Gastrocnemius medialis (tissue), 4 donors: Measurements from ENCODE around the gene KIRREL1. TPM values are rescaled to one million over a fixed set of nuclear protein-coding genes. Genes with fewer than 3 reads are reported as not detected.

ENCODE experiments used
- ATAC-seq, 2 donors: fragments of 150-250 bp; one replicate each; pipeline ENCODE4 v1.9.1; 2016
- DNase-seq, 2 donors: peaks; one replicate each; pipeline ENCODE4 v3.0.0-alpha.2; 2019
- H3K27ac ChIP-seq, 4 donors: fragments of 200-600 bp; sonication (generic); 1 replicate in 1 of 4; 2 replicates in 3 of 4; pipeline ENCODE4 v1.5.1; 2016 to 2018; ENCODE audit warnings: mild to moderate bottlenecking in 2 of 4, moderate library complexity in 1 of 4
- H3K27me3 ChIP-seq, 3 donors: fragments of 200-600 bp; sonication (generic) in 2 of 3; 1 replicate in 1 of 3; 2 replicates in 2 of 3; pipeline versions ENCODE4 v1.5.1 to v1.6.0; 2016 to 2019; ENCODE audit warnings: mild to moderate bottlenecking in 1 of 3, moderate library complexity in 1 of 3
- H3K36me3 ChIP-seq, 2 donors: fragments of 200-600 bp; sonication (generic) in 1 of 2; one replicate each; pipeline ENCODE4 v1.5.1; 2017 to 2018
- H3K4me1 ChIP-seq, 2 donors: fragments of 200-600 bp; sonication (generic) in 1 of 2; one replicate each; pipeline ENCODE4 v1.5.1; 2016 to 2017; ENCODE audit warnings: mild to moderate bottlenecking in 2 of 2
- H3K4me3 ChIP-seq, 4 donors: fragments of 200-600 bp; sonication (generic) in 3 of 4; 1 replicate in 1 of 4; 2 replicates in 3 of 4; pipeline ENCODE4 v1.5.1; 2016 to 2019; ENCODE audit warnings: mild to moderate bottlenecking in 2 of 4
- H3K9me3 ChIP-seq, 3 donors: fragments of 200-600 bp; sonication (generic) in 2 of 3; 1 replicate in 1 of 3; 2 replicates in 2 of 3; pipeline ENCODE4 v1.5.1; 2016 to 2019
- POLR2A ChIP-seq, 2 donors: fragments of 450-650 bp; IDR thresholded peaks; one replicate each; pipeline ENCODE4 v1.6.1; 2017; ENCODE audit warnings: antibody characterized with exemption in 2 of 2, mild to moderate bottlenecking in 2 of 2, moderate library complexity in 2 of 2
- in situ Hi-C, 4 donors: fragments of 200-750 bp; cut with MboI; loops; one replicate each; pipeline versions ENCODE4 v1.15.0 to v1.8.0; 2017; ENCODE audit warnings: low sequenced_read_pairs in 4 of 4
- intact Hi-C: fragments of 100-400 bp; cut with DNase I; formaldehyde crosslinking; loops from one replicate; pipeline ENCODE4 v1.15.1; 2023; ENCODE audit warnings: low total_unique reads
- total RNA-seq, 4 donors: library from RNA; depleted of rRNA; stranded (reverse); fragments of >200 nt; gene quantifications; one replicate each; pipeline versions ENCODE4 v1.1.0 to v1.2.3, GENCODE V29; 2016
- TF ChIP-seq, protein P1 (sequence below), 5 experiments: fragments of 450-650 bp in 3 of 5; fragments of 200-600 bp in 2 of 5; sonication (generic) in 2 of 5; IDR thresholded peaks in 4 of 5; conservative IDR thresholded peaks in 1 of 5; 1 replicate in 4 of 5; 2 replicates in 1 of 5; pipeline ENCODE4 v1.5.1; 2016 to 2019; ENCODE audit warnings: antibody characterized with exemption in 5 of 5, mild to moderate bottlenecking in 3 of 5, moderate library complexity in 3 of 5

Gene KIRREL1
- total RNA-seq, 4 donors from 2014 or later, result 2.8 to 15.1 (median 6.6) TPM

DNA sequence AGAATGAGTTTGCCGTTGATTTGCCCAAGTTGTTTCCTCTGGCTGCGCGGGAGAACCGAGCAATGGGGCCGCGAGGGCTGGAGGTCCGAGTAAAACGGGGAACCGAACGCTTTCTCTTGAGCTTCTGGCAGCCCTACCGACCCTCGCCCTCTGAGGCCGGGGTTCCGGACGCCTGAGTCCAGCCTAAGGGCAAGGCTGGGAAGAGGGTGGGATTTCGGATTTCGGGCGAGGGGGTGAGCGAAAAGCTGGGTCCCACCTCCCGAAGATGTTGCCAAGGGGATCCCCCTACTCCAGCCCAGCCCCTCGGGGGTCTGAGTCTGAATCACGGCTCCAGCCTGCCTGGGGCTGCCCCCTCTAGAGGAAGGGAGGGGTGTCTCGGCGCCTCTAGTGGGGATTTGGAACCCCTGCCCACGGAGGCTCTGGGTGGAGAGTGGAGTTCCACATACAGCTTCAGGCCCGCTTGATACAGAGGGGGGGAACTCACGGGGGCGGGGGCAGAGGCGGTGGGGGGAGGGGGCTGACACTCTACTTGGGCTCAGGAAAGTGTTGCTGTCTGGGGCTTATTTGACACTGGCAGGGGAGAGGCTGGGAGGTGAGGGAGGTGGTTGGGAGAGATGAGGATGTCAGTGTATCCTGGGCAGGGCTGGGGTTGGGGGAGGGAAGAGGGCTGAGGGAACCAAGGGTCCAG lies 617 bp downstream of the KIRREL1 start:
- in situ Hi-C loops (loop anchor here in 1 of 4 donors (10.0 kb wide), 1 partner anchor 131 kb away; a partner anchor contains a TSS), intact Hi-C loops (loop anchor here (2.0 kb wide), 1 partner anchor 93 kb away; no protein-coding TSS in a partner anchor)
- Histone ChIP-seq H3K27me3 (peaks cover 8 to 17% (median 16%) of the 10 kb centered on the region in 3 donors), H3K4me3 (peak overlapping the region; percentile 62 to 73 (median 68)), H3K36me3 (no peaks in the 10 kb centered on the region), H3K9me3 (no peaks in the 10 kb centered on the region), H3K27ac (peak overlapping the region; percentile 76 to 84 (median 82)), H3K4me1 (peaks cover 0 to 3% of the 10 kb centered on the region in 2 donors)
- DNase-seq (no peak), ATAC-seq (no peak)
- TF ChIP-seq, protein P1, sequence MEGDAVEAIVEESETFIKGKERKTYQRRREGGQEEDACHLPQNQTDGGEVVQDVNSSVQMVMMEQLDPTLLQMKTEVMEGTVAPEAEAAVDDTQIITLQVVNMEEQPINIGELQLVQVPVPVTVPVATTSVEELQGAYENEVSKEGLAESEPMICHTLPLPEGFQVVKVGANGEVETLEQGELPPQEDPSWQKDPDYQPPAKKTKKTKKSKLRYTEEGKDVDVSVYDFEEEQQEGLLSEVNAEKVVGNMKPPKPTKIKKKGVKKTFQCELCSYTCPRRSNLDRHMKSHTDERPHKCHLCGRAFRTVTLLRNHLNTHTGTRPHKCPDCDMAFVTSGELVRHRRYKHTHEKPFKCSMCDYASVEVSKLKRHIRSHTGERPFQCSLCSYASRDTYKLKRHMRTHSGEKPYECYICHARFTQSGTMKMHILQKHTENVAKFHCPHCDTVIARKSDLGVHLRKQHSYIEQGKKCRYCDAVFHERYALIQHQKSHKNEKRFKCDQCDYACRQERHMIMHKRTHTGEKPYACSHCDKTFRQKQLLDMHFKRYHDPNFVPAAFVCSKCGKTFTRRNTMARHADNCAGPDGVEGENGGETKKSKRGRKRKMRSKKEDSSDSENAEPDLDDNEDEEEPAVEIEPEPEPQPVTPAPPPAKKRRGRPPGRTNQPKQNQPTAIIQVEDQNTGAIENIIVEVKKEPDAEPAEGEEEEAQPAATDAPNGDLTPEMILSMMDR (IDR thresholded peaks at IDR 0.05 in 4 of 5, conservative IDR thresholded peaks at IDR 0.05 in 1 of 5), result no peak
- TF ChIP-seq POLR2A (IDR thresholded peaks at IDR 0.05), result no peak

DNA sequence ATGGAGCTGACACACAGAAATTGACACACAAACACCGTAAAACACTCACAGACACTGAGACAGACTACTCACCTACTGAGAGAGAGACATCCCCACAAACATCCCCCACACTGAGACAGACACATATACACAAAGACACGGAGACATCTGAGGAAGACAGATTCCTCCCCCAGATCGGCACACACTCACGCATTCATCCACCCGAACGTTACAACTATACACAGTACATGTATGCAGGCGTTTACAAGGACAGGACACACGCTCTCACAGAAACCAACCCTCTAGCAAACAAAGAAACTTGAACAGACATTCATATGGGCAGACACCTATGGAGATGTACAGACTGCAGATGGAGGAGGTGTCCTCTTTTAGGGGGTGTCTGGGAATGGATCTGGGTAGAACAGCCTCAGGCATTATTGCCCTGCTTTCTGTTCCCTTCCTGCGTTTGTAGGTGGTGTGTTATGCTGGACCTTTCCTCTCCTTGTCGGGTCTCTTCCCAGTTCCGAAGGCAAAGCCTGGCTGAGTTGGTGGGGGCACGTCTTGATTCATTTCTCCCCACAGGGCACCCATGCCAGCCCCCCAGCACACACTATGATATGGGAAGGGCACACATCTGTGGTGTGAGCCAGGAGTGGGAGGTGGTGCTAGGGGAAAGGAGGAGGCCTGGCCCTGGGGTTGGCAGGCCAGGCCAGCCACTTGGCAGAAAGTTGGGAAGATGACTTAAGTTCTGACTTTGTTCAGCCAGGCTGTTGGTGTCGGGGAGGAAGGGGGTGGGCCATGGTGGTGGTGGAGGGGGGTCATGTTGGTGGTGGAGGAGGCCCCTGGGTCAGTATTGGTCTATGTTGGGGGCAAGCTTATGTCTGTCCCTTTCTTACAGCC lies 1.5 kb downstream of the KIRREL1 start:
- peaks cover 0 to 3% of the 10 kb centered on the region in 2 donors for H3K4me1 ChIP-seq
- DNase-seq, result no peak
- H3K27ac ChIP-seq, result peak overlapping the region; percentile 76 to 84 (median 82)
- TF ChIP-seq POLR2A (IDR thresholded peaks at IDR 0.05), result no peak
- TF ChIP-seq, protein P1 (IDR thresholded peaks at IDR 0.05 in 4 of 5, conservative IDR thresholded peaks at IDR 0.05 in 1 of 5), result no peak
- no peaks in the 10 kb centered on the region for H3K9me3 ChIP-seq
- in situ Hi-C loops, result loop anchor here in 1 of 4 donors (10.0 kb wide), 1 partner anchor 130 kb away; a partner anchor contains a TSS
- intact Hi-C loops, result no loop called here
- H3K4me3 ChIP-seq, result peak overlapping the region; percentile 21 to 69 (median 65)
- peaks cover 8 to 17% (median 16%) of the 10 kb centered on the region in 3 donors for H3K27me3 ChIP-seq
- ATAC-seq, result no peak
- H3K36me3 ChIP-seq, result no peaks in the 10 kb centered on the region

DNA sequence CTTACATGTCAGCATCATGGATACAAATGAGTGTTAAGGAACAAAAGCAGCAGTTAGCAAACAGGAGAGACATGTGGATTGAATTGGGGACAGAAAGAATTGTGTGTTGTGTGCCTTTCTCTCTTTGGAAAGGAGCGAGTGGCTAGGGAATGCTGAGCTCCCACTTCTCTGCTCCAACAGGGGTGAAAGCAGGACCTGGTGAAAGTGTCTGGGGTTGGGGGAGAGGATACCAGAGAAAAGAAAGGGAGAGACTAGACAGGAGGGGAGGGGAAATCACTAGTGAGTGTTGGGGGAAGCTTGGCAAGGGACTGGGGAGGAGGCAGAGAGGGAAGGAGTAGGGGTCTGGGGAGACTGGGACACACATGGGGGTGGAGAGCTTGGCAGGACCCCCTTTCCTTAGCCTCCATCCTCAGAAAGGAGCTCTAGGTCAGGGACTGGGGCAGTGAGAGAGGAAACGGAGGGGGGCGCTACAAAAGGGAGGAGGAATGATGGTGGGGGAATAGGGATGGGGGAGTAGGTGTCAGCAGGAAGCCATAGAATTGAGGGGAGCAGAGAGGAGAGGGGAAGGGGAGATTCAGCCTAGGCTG lies 2.2 kb downstream of the KIRREL1 start:
- H3K9me3 ChIP-seq, result no peaks in the 10 kb centered on the region
- DNase-seq (no peak), ATAC-seq (no peak)
- H3K27me3 ChIP-seq, result peaks cover 8 to 17% (median 16%) of the 10 kb centered on the region in 3 donors
- no peak for TF ChIP-seq POLR2A (IDR thresholded peaks at IDR 0.05)
- TF ChIP-seq, protein P1 (IDR thresholded peaks at IDR 0.05 in 4 of 5, conservative IDR thresholded peaks at IDR 0.05 in 1 of 5), result no peak
- H3K36me3 ChIP-seq, result no peaks in the 10 kb centered on the region
- H3K4me1 ChIP-seq, result peaks cover 0 to 5% of the 10 kb centered on the region in 2 donors
- in situ Hi-C loops, result loop anchor here in 1 of 4 donors (10.0 kb wide), 1 partner anchor 129 kb away; a partner anchor contains a TSS
- H3K4me3 ChIP-seq, result peak overlapping the region in 2 of 4 donors; percentile 62 to 69
- intact Hi-C loops, result no loop called here
- H3K27ac ChIP-seq, result peak overlapping the region; percentile 76 to 84 (median 82)

DNA sequence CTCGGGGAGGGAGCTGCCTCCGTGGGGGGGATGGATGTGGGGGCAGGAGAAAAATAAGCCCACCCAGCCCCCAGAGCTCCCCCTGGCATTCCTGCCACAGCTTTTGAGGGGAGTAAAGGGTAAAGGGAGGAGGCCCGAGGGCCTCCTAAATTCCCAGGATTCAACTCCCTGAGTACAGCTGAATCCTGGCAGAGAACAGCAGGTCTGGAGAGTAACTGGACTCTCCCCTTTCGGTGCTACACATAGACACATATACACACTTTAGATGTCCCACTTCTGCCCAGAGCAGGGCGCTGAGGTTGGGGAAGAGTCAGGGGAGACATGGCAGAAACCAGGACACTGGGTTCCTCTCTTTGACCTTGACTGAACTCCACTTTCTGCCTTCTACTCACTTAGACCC lies 3.0 kb downstream of the KIRREL1 start:
- Histone ChIP-seq H3K9me3 (no peaks in the 10 kb centered on the region), H3K36me3 (no peaks in the 10 kb centered on the region), H3K27ac (peak overlapping the region; percentile 39 to 84 (median 79)), H3K4me1 (peaks cover 0 to 9% of the 10 kb centered on the region in 2 donors), H3K4me3 (no peak overlapping the region), H3K27me3 (peaks cover 8 to 17% (median 16%) of the 10 kb centered on the region in 3 donors)
- intact Hi-C loops (no loop called here), in situ Hi-C loops (loop anchor here in 1 of 4 donors (10.0 kb wide), 1 partner anchor 128 kb away; a partner anchor contains a TSS)
- TF ChIP-seq, protein P1 (IDR thresholded peaks at IDR 0.05 in 4 of 5, conservative IDR thresholded peaks at IDR 0.05 in 1 of 5), result no peak
- no peak for TF ChIP-seq POLR2A (IDR thresholded peaks at IDR 0.05)
- DNase-seq, result no peak
- ATAC-seq, result no peak
